Measurements from ENCODE around the gene CTSS.
"Not testable (repeated sequence)": the region's sequence is repeated elsewhere in the genome, so short reads cannot be mapped to it uniquely, and the experiment has no call there.

CTSS gene

GRCh38 chr1:150775931-150776505 is 10.4 kb upstream of the CTSS start:
- in situ Hi-C loops (cut with MboI; ENCODE audit: low sequenced_read_pairs): not testable (repeated sequence)

GRCh38 chr1:150775276-150775675 is 9.7 kb upstream of the CTSS start:
- in situ Hi-C loops (cut with MboI; ENCODE audit: low sequenced_read_pairs): no loop called here

GRCh38 chr1:150772326-150772725 is 6.7 kb upstream of the CTSS start:
- in situ Hi-C loops (cut with MboI; ENCODE audit: low sequenced_read_pairs): no loop called here

GRCh38 chr1:150767704-150768103 is 2.1 kb upstream of the CTSS start:
- in situ Hi-C loops (cut with MboI; ENCODE audit: low sequenced_read_pairs): not testable (repeated sequence)

- in situ Hi-C loops (cut with MboI; ENCODE audit: low sequenced_read_pairs): not testable (repeated sequence)
Measured at GRCh38 chr1:150765977-150766301, 361 bp upstream of the CTSS start.

- in situ Hi-C loops (cut with MboI; ENCODE audit: low sequenced_read_pairs): no loop called here
Measured at GRCh38 chr1:150764617-150765101, 919 bp downstream of the CTSS start.

GRCh38 chr1:150763018-150763417 is 2.6 kb downstream of the CTSS start:
- in situ Hi-C loops (cut with MboI; ENCODE audit: low sequenced_read_pairs): no loop called here

GRCh38 chr1:150762552-150762951 is 3.0 kb downstream of the CTSS start:
- in situ Hi-C loops (cut with MboI; ENCODE audit: low sequenced_read_pairs): no loop called here

GRCh38 chr1:150761801-150762200 is 3.8 kb downstream of the CTSS start:
- in situ Hi-C loops (cut with MboI; ENCODE audit: low sequenced_read_pairs): no loop called here

- in situ Hi-C loops (cut with MboI; ENCODE audit: low sequenced_read_pairs): no loop called here
Measured at GRCh38 chr1:150760013-150760412, 5.6 kb downstream of the CTSS start.

- in situ Hi-C loops (cut with MboI; ENCODE audit: low sequenced_read_pairs): no loop called here
Measured at GRCh38 chr1:150753416-150753815, 12.2 kb downstream of the CTSS start.

GRCh38 chr1:150751443-150751842 is 14.1 kb downstream of the CTSS start:
- in situ Hi-C loops (cut with MboI; ENCODE audit: low sequenced_read_pairs): no loop called here

- in situ Hi-C loops (cut with MboI; ENCODE audit: low sequenced_read_pairs): no loop called here
Measured at GRCh38 chr1:150749720-150750311, 15.8 kb downstream of the CTSS start.

GRCh38 chr1:150748878-150749719 is 16.5 kb downstream of the CTSS start:
- in situ Hi-C loops (cut with MboI; ENCODE audit: low sequenced_read_pairs): no loop called here

GRCh38 chr1:150730130-150730721 is 35.4 kb downstream of the CTSS start:
- in situ Hi-C loops (cut with MboI; ENCODE audit: low sequenced_read_pairs): no loop called here

GRCh38 chr1:150724336-150724735 is 41.2 kb downstream of the CTSS start:
- in situ Hi-C loops (cut with MboI; ENCODE audit: low sequenced_read_pairs): no loop called here

GRCh38 chr1:150720703-150721102 is 44.9 kb downstream of the CTSS start, which contains the start of gene HORMAD1:
Gene HORMAD1 (minus strand): TSS chr1:150720895. CDS start chr1:150719505, 1,390 bp downstream.
- in situ Hi-C loops (cut with MboI; ENCODE audit: low sequenced_read_pairs): no loop called here

- in situ Hi-C loops (cut with MboI; ENCODE audit: low sequenced_read_pairs): no loop called here
Measured at GRCh38 chr1:150720098-150720497, 45.5 kb downstream of the CTSS start.

- in situ Hi-C loops (cut with MboI; ENCODE audit: low sequenced_read_pairs): no loop called here
Measured at GRCh38 chr1:150718225-150718891, 47.2 kb downstream of the CTSS start.

GRCh38 chr1:150709031-150709430 is 56.5 kb downstream of the CTSS start:
- in situ Hi-C loops (cut with MboI; ENCODE audit: low sequenced_read_pairs): not testable (repeated sequence)

GRCh38 chr1:150708595-150708994 is 57.0 kb downstream of the CTSS start:
- in situ Hi-C loops (cut with MboI; ENCODE audit: low sequenced_read_pairs): no loop called here
